K562 (cell line): ENCODE measurements around the gene BTBD3. TPM values are rescaled to one million over a fixed set of nuclear protein-coding genes. Genes with fewer than 3 reads are reported as not detected.

ENCODE experiments used
- ATAC-seq: fragments of 200-7000 bp; cut with Tn5 transposase; 3 replicates; pipeline ENCODE4 v1.9.1; 2020; ENCODE audit warnings: moderate library complexity
- BruUV-seq: library from RNA; stranded (reverse); fragments of 400-500 nt; replicated peaks from 2 replicates; lab custom pipeline; 2021; lab: Mats Ljungman, UMichigan
- CTCF ChIA-PET: fragments of 300-600 bp; formaldehyde crosslinking; extraction: SDS; loops from one replicate; lab custom pipeline; 2021; ENCODE audit warnings: low intra/inter-chr PET ratio; lab: Yijun Ruan, JAX
- POLR2A ChIA-PET: fragments of 300-600, 350-650 bp; sonication (Branson Sonifier 250); formaldehyde crosslinking; extraction: SDS; loops from one replicate; lab custom pipeline; 2021; ENCODE audit warnings: antibody characterized with exemption, inconsistent platforms; lab: Yijun Ruan, JAX
- DNase-seq, 4 experiments: peaks; one replicate each; pipeline versions ENCODE4 v3.0.0 to v3.0.0-alpha.2; 2011 to 2018; ENCODE audit warnings: low spot score in 3 of 4, mixed read lengths in 3 of 4; ENCODE audit errors: extremely low read depth in 1 of 4
- FAIRE-seq: peaks from 2 replicates; lab custom pipeline; 2011; peaks lifted over from hg19 to GRCh38; lab: Jason Lieb, UNC
- H2AFZ ChIP-seq: 2 replicates; pipeline ENCODE4 v1.6.0; 2011; ENCODE audit warnings: low read depth, low read length, control low read depth, inconsistent platforms
- H3K27ac ChIP-seq: fragments of 200-600 bp; 3 replicates; pipeline ENCODE4 v1.8.0; 2011; ENCODE audit warnings: low read depth, mild to moderate bottlenecking, control low read depth, inconsistent platforms, low read length, moderate library complexity, mixed read lengths; ENCODE audit errors: extremely low read depth
- H3K27me3 ChIP-seq, 2 experiments: fragments of 300-600 bp in 1 of 2; 2 replicates in 1 of 2; 3 replicates in 1 of 2; pipeline versions ENCODE4 v1.6.0 to v1.8.0; 2011; ENCODE audit warnings: inconsistent platforms in 2 of 2, low read length in 2 of 2, mild to moderate bottlenecking in 1 of 2, mixed read lengths in 1 of 2, moderate library complexity in 1 of 2; ENCODE audit not compliant: control insufficient read depth in 2 of 2, insufficient read depth in 2 of 2
- H3K36me3 ChIP-seq: fragments of 300-600 bp; 3 replicates; pipeline ENCODE4 v1.8.0; 2011; ENCODE audit warnings: mild to moderate bottlenecking, low read length, inconsistent platforms; ENCODE audit not compliant: control insufficient read depth, insufficient read depth
- H3K4me1 ChIP-seq, 2 experiments: fragments of 200-600 bp in 1 of 2; replicated peaks in 1 of 2; 2 replicates in 1 of 2; 3 replicates in 1 of 2; pipeline versions ENCODE4 v1.5.1 to v1.8.0; 2011; ENCODE audit warnings: inconsistent platforms in 2 of 2, low read length in 2 of 2, mild to moderate bottlenecking in 1 of 2, mixed read lengths in 1 of 2, moderate library complexity in 1 of 2; ENCODE audit not compliant: control insufficient read depth in 2 of 2, insufficient read depth in 2 of 2
- H3K4me2 ChIP-seq: 2 replicates; pipeline ENCODE4 v1.6.1; 2011; ENCODE audit warnings: low read length, control low read depth, inconsistent platforms, mixed read lengths; ENCODE audit not compliant: insufficient read depth
- H3K4me3 ChIP-seq: fragments of 200-600 bp; sonication (generic), shearing (Covaris generic); 2 replicates; pipeline ENCODE4 v1.5.1; 2016; ENCODE audit warnings: control low read depth, inconsistent platforms
- H3K79me2 ChIP-seq: fragments of 200-600 bp; 3 replicates; pipeline ENCODE4 v1.8.0; 2011; ENCODE audit warnings: low read length, inconsistent platforms; ENCODE audit not compliant: control insufficient read depth, insufficient read depth
- H3K9ac ChIP-seq, 2 experiments: 2 replicates each; pipeline versions ENCODE4 v1.6.0 to v1.6.1; 2011; ENCODE audit warnings: low read depth in 2 of 2, low read length in 2 of 2, control low read depth in 1 of 2, inconsistent platforms in 1 of 2, mild to moderate bottlenecking in 1 of 2, mixed read lengths in 1 of 2; ENCODE audit not compliant: insufficient read depth in 1 of 2
- H3K9me1 ChIP-seq: one replicate; pipeline ENCODE4 v1.6.0; 2011; ENCODE audit warnings: inconsistent platforms, mild to moderate bottlenecking, low read length, moderate library complexity; ENCODE audit not compliant: control insufficient read depth, insufficient read depth
- H3K9me3 ChIP-seq: replicated peaks from 2 replicates; pipeline ENCODE4 v1.5.1; 2011; ENCODE audit warnings: low read depth, low read length, inconsistent platforms; ENCODE audit not compliant: control insufficient read depth, insufficient read depth
- H4K20me1 ChIP-seq: replicated peaks from 2 replicates; pipeline ENCODE4 v1.6.1; 2011; ENCODE audit warnings: low read length, inconsistent platforms, mixed read lengths; ENCODE audit not compliant: control insufficient read depth, insufficient read depth
- BMI1 ChIP-seq: fragments of 150-350 bp; IDR thresholded peaks from 2 replicates; pipeline ENCODE4 v1.6.1; 2014; ENCODE audit warnings: low read length
- EP300 ChIP-seq: IDR thresholded peaks from 2 replicates; pipeline ENCODE4 v1.6.1; 2012; ENCODE audit warnings: low read length, improper control_type of control experiment
- ID3 ChIP-seq, 2 experiments: fragments of 250-450 bp in 1 of 2; fragments of 450-650 bp in 1 of 2; sonication (Bioruptor Pico) in 1 of 2; IDR thresholded peaks; 2 replicates each; pipeline versions ENCODE4 v1.6.1 to v1.8.0; 2016 to 2021; ENCODE audit warnings: mild to moderate bottlenecking in 2 of 2, moderate library complexity in 2 of 2, missing compliant biosample characterization in 1 of 2, missing genetic modification characterization in 1 of 2
- MTA2 ChIP-seq: fragments of 450-650 bp; IDR thresholded peaks from 2 replicates; pipeline ENCODE4 v1.6.1; 2016; ENCODE audit warnings: low read depth
- MYNN ChIP-seq, 2 experiments: sonication (generic); formaldehyde crosslinking in 1 of 2; IDR thresholded peaks; 2 replicates each; pipeline versions ENCODE4 v1.5.0 to v1.6.1; 2016 to 2020; ENCODE audit warnings: antibody characterized with exemption in 1 of 2, missing genetic modification reagents in 1 of 2
- STAT5A ChIP-seq: IDR thresholded peaks from 2 replicates; pipeline ENCODE4 v1.6.1; 2012; ENCODE audit warnings: low read length, inconsistent platforms, borderline replicate concordance
- THAP7 ChIP-seq: fragments of 250-450 bp; sonication (Bioruptor Pico); IDR thresholded peaks from 2 replicates; pipeline ENCODE4 v1.5.0; 2021
- THRAP3 ChIP-seq: fragments of 450-650 bp; IDR thresholded peaks from 2 replicates; pipeline ENCODE4 v1.6.1; 2016; ENCODE audit warnings: mild to moderate bottlenecking, inconsistent platforms, borderline replicate concordance
- XRCC5 ChIP-seq: fragments of 200-400 bp; formaldehyde crosslinking; IDR thresholded peaks from 2 replicates; pipeline ENCODE4 v1.6.1; 2017; ENCODE audit warnings: low read depth, mild to moderate bottlenecking, low read length
- ZBTB34 ChIP-seq: fragments of 250-450 bp; sonication (Bioruptor Pico); IDR thresholded peaks from 2 replicates; pipeline ENCODE4 v1.8.0; 2021; ENCODE audit warnings: mild to moderate bottlenecking, moderate library complexity
- ZNF384 ChIP-seq: IDR thresholded peaks from 2 replicates; pipeline ENCODE4 v1.6.1; 2012; ENCODE audit warnings: low read depth, low read length, improper control_type of control experiment
- ZNF57 ChIP-seq: fragments of 450-650 bp; formaldehyde crosslinking; IDR thresholded peaks from 2 replicates; pipeline ENCODE4 v1.4.0; 2020; ENCODE audit warnings: mild to moderate bottlenecking, moderate library complexity
- WGBS: fragments of 100-300 bp; shearing (Covaris generic); methylation state at CpG from one replicate; pipeline ENCODE4 v1.1.6; 2016; ENCODE audit warnings: low coverage, mixed read lengths; ENCODE audit not compliant: insufficient coverage; ENCODE audit errors: missing lambda C conversion rate; 5-methylcytosine and 5-hydroxymethylcytosine counted together
- in situ Hi-C: fragments of 300-500 bp; cut with MboI; formaldehyde crosslinking; loops from 4 replicates; pipeline ENCODE4 v1.15.0; 2018; ENCODE audit warnings: inconsistent platforms, mixed read lengths
- intact Hi-C: fragments of 100-400 bp; cut with micrococcal nuclease; formaldehyde crosslinking; loops from 2 replicates; pipeline ENCODE4 v1.14.2; 2022
- polyA plus RNA-seq, 8 experiments: library from polyadenylated mRNA; depleted of rRNA in 4 of 8; stranded (reverse) in 5 of 8; unstranded in 3 of 8; fragments of >200 nt; fragmentation: Nextera tagmentation in 2 of 8; fragmentation: Illumina TruSeq in 1 of 8; extraction: Ambion mirVana in 2 of 8; extraction: Trizol in 1 of 8; gene quantifications; 2 replicates each; pipeline versions ENCODE4 v1.2.1 to v1.2.3, GENCODE V29; 2011 to 2014; ENCODE audit warnings: inconsistent platforms in 1 of 8, missing spikeins in 1 of 8
- total RNA-seq, 7 experiments: library from RNA; depleted of rRNA in 6 of 7; stranded (reverse); fragments of >200 nt in 6 of 7; fragmentation: Illumina TruSeq in 2 of 7; extraction: Trizol in 2 of 7; gene quantifications; 2 replicates each; pipeline versions ENCODE4 v1.2.1 to v1.2.3, GENCODE V29; 2011 to 2021; ENCODE audit warnings: low replicate concordance in 1 of 7

BTBD3 gene
- total and polyA plus RNA-seq, 9 of the 15 experiments (the other 6 are each of a cell fraction or from before 2014, with no cell fraction given) = 1.8 to 11.4 (median 6.4) TPM

DNA sequence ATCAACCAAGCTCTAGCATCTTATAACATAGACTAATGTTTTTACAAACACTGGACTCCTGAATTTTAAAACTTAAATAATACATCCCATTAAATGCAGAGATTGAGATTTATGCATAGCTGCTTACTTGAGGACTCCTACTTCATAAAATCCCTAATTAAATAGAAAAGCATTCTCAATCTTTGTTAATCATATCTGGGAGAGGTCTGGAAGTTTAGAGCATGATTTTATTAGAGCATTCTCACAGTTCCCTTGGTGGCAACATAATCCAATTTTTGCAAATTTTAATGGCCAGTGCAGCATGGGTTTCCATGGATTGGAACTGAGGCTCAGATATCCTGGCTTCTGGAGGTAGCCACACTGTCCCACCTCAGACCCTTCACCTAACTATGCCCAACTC, 19.5 kb downstream of the BTBD3 start (continued):
- TF ChIP-seq THAP7 (CRISPR knock-in tag) (no peak), MTA2 (no peak)

GRCh38 chr20:11941593-11942246, 24.0 kb downstream of the BTBD3 start:
- no peak overlapping the region for H2AFZ ChIP-seq
- H3K4me1 ChIP-seq = no peaks in the 10 kb centered on the region
- H3K9me3 ChIP-seq = no peaks in the 10 kb centered on the region
- no peaks in the 10 kb centered on the region for H3K27me3 ChIP-seq
- TF ChIP-seq ZNF384 (no peak), XRCC5 (no peak), THRAP3 (no peak), EP300 (no peak), ZNF57 (CRISPR knock-in tag) (no peak), MYNN (IDR thresholded peaks at IDR 0.05) (no peak), MYNN (CRISPR knock-in tag; IDR thresholded peaks at IDR 0.05) (no peak), ZBTB34 (no peak), STAT5A (no peak), ID3 (CRISPR knock-in tag; IDR thresholded peaks at IDR 0.05) (no peak), ID3 (tag; IDR thresholded peaks at IDR 0.05) (no peak), BMI1 (no peak)
- TF ChIP-seq, all 486 proteins: peak for 0
- Histone ChIP-seq H3K9ac (no peak overlapping the region), H3K9me1 (no peaks in the 10 kb centered on the region), H4K20me1 (no peaks in the 10 kb centered on the region), H3K4me2 (no peak overlapping the region), H3K79me2 (no peaks in the 10 kb centered on the region), H3K36me3 (no peaks in the 10 kb centered on the region), H3K27ac (no peak overlapping the region), H3K4me3 (no peak overlapping the region)
- DNase-seq = no peak
- ChIA-PET CTCF (no interaction called here), POLR2A (no interaction called here)
- no peak for FAIRE-seq
- intact Hi-C loops (no loop called here), in situ Hi-C loops (no loop called here)
- WGBS = 0% methylated on average over 3 of the region's 4 CpGs
- ATAC-seq = no peak
- no TSS peak for BruUV-seq
